LNCaP clone FGC (cell line): Measurements from ENCODE around the gene LPAR3.
A peak's percentile ranks its signal among the peaks of the same experiment; 100 is the strongest.

Source experiments
- DNase-seq: peaks from one replicate; pipeline ENCODE4 v3.0.0-alpha.2; 2011; ENCODE audit warnings: low read depth
- H3K4me3 ChIP-seq: 2 replicates; pipeline ENCODE4 v1.5.1; 2011; ENCODE audit warnings: mild to moderate bottlenecking, low read depth, low read length, control low read depth
- TF ChIP-seq, protein P1 (sequence below): IDR thresholded peaks from 2 replicates; pipeline ENCODE4 v1.5.1; 2012; ENCODE audit warnings: mild to moderate bottlenecking; ENCODE audit not compliant: control insufficient read depth, insufficient read depth; ENCODE audit errors: extremely low read depth

The LPAR3 gene, protein sequence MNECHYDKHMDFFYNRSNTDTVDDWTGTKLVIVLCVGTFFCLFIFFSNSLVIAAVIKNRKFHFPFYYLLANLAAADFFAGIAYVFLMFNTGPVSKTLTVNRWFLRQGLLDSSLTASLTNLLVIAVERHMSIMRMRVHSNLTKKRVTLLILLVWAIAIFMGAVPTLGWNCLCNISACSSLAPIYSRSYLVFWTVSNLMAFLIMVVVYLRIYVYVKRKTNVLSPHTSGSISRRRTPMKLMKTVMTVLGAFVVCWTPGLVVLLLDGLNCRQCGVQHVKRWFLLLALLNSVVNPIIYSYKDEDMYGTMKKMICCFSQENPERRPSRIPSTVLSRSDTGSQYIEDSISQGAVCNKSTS

DNA sequence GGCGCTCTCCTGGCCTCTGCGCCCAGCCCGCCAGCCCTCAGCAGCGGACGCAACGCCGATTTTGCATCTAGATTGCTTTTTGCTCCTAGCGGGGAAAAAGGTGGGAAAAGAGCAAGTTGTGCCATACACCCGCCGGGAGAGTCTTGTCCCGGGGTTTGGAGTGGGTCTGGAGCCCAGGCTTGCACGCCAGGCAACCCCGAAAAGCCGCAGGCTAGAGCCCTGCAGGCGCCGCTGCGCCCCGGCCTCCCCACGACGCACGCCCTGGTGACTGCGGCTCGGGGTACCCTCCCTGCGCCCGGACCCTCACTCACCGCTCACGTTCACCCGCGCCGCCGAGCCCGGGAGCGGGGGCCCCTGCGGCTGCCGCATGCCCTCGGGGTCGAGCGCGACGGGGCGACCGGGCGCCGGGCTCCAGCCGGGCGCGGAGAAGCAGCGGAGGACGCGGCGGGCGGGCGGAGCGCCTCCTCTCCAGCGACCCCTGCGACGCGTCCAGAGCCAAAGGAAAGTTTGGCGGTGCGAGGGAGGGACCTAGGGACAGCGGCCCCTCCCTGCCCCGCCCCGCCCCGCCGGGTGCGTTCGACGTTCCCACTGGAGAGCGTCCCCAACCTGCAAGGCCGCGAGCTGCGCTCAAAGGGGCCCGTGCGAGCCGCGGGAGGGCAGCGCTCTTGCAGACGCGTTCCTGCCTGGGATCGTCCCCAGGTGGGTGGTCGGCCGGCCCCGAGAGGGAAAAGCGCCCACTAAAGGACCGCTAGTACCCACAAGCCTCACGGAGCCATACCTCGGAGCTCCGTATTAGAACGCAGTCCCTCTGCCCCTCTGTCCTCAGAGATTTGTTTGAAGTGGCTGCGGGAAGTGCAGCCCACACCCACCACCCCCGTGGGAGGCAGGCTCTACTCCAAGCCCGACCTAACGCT, at the start of gene LPAR3:
Gene LPAR3, minus strand, starts transcription at position 502 of the 914 bp plus-strand sequence. CDS start 27,086 bp downstream, outside the sequence.
- DNase-seq = no peak

DNA sequence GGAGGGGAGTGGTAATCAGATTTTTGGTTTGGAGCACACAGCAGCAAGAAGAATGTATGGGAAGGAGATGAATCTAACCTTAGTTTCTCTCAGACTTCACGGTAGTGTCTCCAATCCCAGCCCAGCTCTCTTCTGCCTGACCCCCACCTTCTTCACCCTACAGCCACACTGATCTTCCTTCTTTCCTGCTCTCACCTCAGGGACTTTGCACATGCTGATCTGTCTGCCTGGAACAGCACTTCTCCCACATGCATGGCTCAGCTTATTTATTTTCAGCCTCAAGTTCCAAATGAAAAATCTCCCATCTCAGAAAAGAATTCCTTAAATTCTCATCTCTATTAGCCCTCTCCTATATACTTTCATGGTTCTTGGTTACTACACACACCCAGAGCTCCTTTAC, 48.8 kb upstream of the LPAR3 start:
- H3K4me3 ChIP-seq = no peak overlapping the region
- TF ChIP-seq, protein P1, sequence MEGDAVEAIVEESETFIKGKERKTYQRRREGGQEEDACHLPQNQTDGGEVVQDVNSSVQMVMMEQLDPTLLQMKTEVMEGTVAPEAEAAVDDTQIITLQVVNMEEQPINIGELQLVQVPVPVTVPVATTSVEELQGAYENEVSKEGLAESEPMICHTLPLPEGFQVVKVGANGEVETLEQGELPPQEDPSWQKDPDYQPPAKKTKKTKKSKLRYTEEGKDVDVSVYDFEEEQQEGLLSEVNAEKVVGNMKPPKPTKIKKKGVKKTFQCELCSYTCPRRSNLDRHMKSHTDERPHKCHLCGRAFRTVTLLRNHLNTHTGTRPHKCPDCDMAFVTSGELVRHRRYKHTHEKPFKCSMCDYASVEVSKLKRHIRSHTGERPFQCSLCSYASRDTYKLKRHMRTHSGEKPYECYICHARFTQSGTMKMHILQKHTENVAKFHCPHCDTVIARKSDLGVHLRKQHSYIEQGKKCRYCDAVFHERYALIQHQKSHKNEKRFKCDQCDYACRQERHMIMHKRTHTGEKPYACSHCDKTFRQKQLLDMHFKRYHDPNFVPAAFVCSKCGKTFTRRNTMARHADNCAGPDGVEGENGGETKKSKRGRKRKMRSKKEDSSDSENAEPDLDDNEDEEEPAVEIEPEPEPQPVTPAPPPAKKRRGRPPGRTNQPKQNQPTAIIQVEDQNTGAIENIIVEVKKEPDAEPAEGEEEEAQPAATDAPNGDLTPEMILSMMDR = no peak
- DNase-seq = no peak

More for the DNA sequence above, at the start of gene LPAR3:
- TF ChIP-seq, protein P1 = no peak
- H3K4me3 ChIP-seq = peak within 1 kb of the TSS; percentile 64

- TF ChIP-seq, protein P1 = no peak
- no peak overlapping the region for H3K4me3 ChIP-seq
- no peak for DNase-seq
These were observed 47.5 kb upstream of the LPAR3 start for GRCh38 chr1:84940481-84940880.

DNA sequence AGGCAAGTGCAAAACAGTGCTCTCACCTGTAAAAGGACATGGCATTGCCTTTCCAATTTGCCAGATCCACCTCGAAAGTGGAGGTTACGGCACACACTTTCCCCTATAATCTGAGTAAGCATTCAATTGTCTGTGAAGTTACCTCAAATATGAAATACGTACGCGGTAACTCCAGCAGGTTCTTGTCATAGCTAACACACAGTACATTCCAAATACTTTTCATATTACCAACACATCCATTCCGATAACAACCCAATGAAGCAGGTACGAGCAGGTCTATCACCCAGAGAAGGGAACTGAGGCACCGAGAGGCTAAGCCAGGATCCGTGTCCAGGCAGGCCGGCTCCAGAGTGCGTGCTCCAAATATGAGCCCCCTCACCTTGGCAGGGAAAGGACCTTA, 46.8 kb upstream of the LPAR3 start:
- no peak overlapping the region for H3K4me3 ChIP-seq
- TF ChIP-seq, protein P1 = no peak
- no peak for DNase-seq

GRCh38 chr1:84939151-84939550, 46.1 kb upstream of the LPAR3 start:
- no peak for DNase-seq
- TF ChIP-seq, protein P1 = no peak
- no peak overlapping the region for H3K4me3 ChIP-seq

DNA sequence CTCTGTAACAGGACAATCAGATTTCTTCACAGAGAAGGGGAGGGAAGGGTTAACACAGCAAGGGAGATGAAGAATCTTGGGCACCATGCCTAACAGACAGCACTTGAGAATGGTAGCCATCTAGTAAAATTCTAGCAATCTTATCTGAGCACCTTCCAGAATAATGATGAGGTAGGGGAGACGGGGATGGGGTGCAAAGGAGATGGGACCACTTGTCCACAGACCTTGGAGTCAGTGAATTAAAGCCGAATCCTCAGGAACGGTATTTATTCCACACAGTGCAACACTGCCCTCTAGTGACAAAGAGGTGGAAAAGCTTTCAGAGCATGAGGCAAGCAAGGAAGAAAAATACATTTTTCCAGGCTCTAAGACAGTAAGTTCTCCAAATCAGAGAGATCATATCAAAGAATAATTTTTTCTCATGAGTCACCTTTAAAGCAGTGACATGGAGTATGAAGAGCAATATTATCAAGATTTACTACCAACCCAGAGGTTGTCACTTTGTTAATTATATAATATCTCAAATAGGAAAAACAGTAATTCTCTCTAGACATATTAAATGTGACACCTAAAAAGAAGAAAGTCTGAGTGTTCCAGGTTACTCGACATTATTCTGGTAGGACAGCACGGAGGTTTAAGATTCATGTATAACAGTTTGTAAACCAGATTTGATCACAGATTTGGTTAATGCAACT, 43.3 kb upstream of the LPAR3 start:
- DNase-seq = peak; percentile 60
- TF ChIP-seq, protein P1 = peak; percentile 96
- H3K4me3 ChIP-seq = no peak overlapping the region
